ENCODE results near the gene MPV17. TPM values are rescaled to one million over a fixed set of nuclear protein-coding genes. Genes with fewer than 3 reads are reported as not detected.

MPV17 gene
- total RNA-seq, 4 donors from 2014 or later = 57.9 to 93.4 (median 66.4) TPM

- TF ChIP-seq EP300 (IDR thresholded peaks at IDR 0.05) = no peak
- TF ChIP-seq POLR2A (IDR thresholded peaks at IDR 0.05) = no peak
- TF ChIP-seq POLR2AphosphoS5 (IDR thresholded peaks at IDR 0.05) = no peak
- TF ChIP-seq CTCF (IDR thresholded peaks at IDR 0.05) = no peak
- H3K9me3 ChIP-seq = no peaks in the 10 kb centered on the region
- H3K4me1 ChIP-seq = peaks cover 0 to 42% (median 34%) of the 10 kb centered on the region in 3 donors
- no peak within 1 kb of the TSS for H3K27ac ChIP-seq
- peak within 1 kb of the TSS; percentile 7 to 55 for H3K4me3 ChIP-seq
- H3K36me3 ChIP-seq = no peaks in the 10 kb centered on the region
- WGBS, 2 donors (ENCODE audit: low coverage in 1 of 2) = no CpG with 5 or more reads among the region's 96 CpGs
- peak; percentile 38 for ATAC-seq
- H3K27me3 ChIP-seq = peaks cover 100% of the 10 kb centered on the region
Observed at GRCh38 chr2:27262379-27263286, 60.3 kb downstream of the MPV17 start, which contains the start of gene SLC30A3. Gene SLC30A3, minus strand, starts transcription at chr2:27263047. Its CDS starts 141 bp downstream, at chr2:27262906.

DNA sequence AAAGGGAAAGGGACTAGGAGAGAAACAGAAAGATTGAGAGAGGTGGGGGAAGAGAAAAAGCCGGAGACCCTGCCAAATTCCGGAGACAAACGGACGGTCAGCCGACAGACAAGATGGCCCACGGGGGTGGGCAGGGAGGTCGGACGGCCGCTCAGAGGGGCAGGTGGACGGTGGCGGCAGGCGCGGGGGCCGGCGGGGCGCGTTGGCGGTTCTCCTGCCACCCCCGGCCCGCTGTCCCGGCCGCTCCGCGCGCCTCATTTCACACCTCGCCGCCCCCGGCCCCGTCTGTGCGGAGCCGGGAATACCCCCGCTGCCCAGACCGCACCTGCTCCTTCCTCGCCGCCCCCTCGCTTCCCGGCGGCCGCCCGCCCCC lies 61.0 kb downstream of the MPV17 start:
- TF ChIP-seq CTCF (IDR thresholded peaks at IDR 0.05) = no peak
- TF ChIP-seq EP300 (IDR thresholded peaks at IDR 0.05) = no peak
- TF ChIP-seq POLR2A (IDR thresholded peaks at IDR 0.05) = no peak
- no peak for TF ChIP-seq POLR2AphosphoS5 (IDR thresholded peaks at IDR 0.05)
- Histone ChIP-seq H3K36me3 (no peaks in the 10 kb centered on the region), H3K4me3 (peak overlapping the region in 1 of 2 donors; percentile 55), H3K4me1 (peaks cover 0 to 42% (median 34%) of the 10 kb centered on the region in 3 donors), H3K27ac (no peak overlapping the region), H3K27me3 (peaks cover 100% of the 10 kb centered on the region), H3K9me3 (no peaks in the 10 kb centered on the region)
- no peak for ATAC-seq
- WGBS, 2 donors (ENCODE audit: low coverage in 1 of 2) = no CpG with 5 or more reads among the region's 40 CpGs

- no peak for ATAC-seq
- no peaks in the 10 kb centered on the region for H3K9me3 ChIP-seq
- H3K27ac ChIP-seq = no peak overlapping the region
- H3K4me1 ChIP-seq = peaks cover 0 to 42% (median 34%) of the 10 kb centered on the region in 3 donors
- peak overlapping the region in 1 of 2 donors; percentile 55 for H3K4me3 ChIP-seq
- WGBS, 2 donors (ENCODE audit: low coverage in 1 of 2) = 53 to 88% methylated on average over 2 to 5 of the region's 11 CpGs
- TF ChIP-seq POLR2AphosphoS5 (IDR thresholded peaks at IDR 0.05) (no peak), EP300 (IDR thresholded peaks at IDR 0.05) (no peak), POLR2A (IDR thresholded peaks at IDR 0.05) (no peak), CTCF (IDR thresholded peaks at IDR 0.05) (no peak)
- H3K27me3 ChIP-seq = peaks cover 100% of the 10 kb centered on the region
- no peaks in the 10 kb centered on the region for H3K36me3 ChIP-seq
Observed at GRCh38 chr2:27261241-27261925, 61.5 kb downstream of the MPV17 start.

Other genes with a start within 250 kb of the MPV17 start
- 100 to 1,000 TPM in 3 of 4 donors, 10 to 100 TPM in 1; 94.1 to 257 (median 174) TPM for gene EMILIN1, start 244.5 kb downstream of the MPV17 start, total RNA-seq
- 1 to 10 TPM; 1.2 to 6.1 (median 1.9) TPM for gene KHK, start 236.3 kb downstream of the MPV17 start, total RNA-seq
- gene CGREF1, start 204.0 kb downstream of the MPV17 start, total RNA-seq = 1 to 10 TPM in 1 of 4 donors, not detected in 3; 1.0 TPM
- 1 to 10 TPM in 1 of 4 donors, not detected in 3; 1.5 TPM for gene ABHD1, start 199.3 kb downstream of the MPV17 start, total RNA-seq
- 10 to 100 TPM; 47.0 to 83.9 (median 50.8) TPM for gene PREB, start 188.5 kb downstream of the MPV17 start, total RNA-seq
- gene PRR30, start 183.7 kb downstream of the MPV17 start, total RNA-seq = not detected
- under 1 TPM in 1 of 4 donors, not detected in 3; 0.13 TPM for gene TCF23, start 174.1 kb downstream of the MPV17 start, total RNA-seq
- gene ATRAID, start 111.1 kb downstream of the MPV17 start, total RNA-seq = 100 to 1,000 TPM; 124 to 147 (median 129) TPM
- gene SLC5A6, start 110.8 kb downstream of the MPV17 start, total RNA-seq = 10 to 100 TPM in 3 of 4 donors, 1 to 10 TPM in 1; 8.3 to 16.8 (median 13.5) TPM
- 10 to 100 TPM; 12.1 to 23.3 (median 16.3) TPM for gene CAD, start 105.7 kb downstream of the MPV17 start, total RNA-seq
- not detected for gene SLC30A3, start 60.0 kb downstream of the MPV17 start, total RNA-seq
- gene DNAJC5G, start 47.7 kb downstream of the MPV17 start, total RNA-seq = not detected
- under 1 TPM in 2 of 4 donors, not detected in 2; 0.15 to 0.31 TPM for gene TRIM54, start 40.7 kb downstream of the MPV17 start, total RNA-seq
- 1 to 10 TPM in 3 of 4 donors, under 1 TPM in 1; 0.67 to 5.0 (median 2.0) TPM for gene UCN, start 14.7 kb downstream of the MPV17 start, total RNA-seq
- gene GTF3C2, start 33.7 kb upstream of the MPV17 start, total RNA-seq = 10 to 100 TPM; 26.2 to 68.5 (median 32.0) TPM
- 10 to 100 TPM; 40.8 to 54.9 (median 48.8) TPM for gene EIF2B4, start 47.2 kb upstream of the MPV17 start, total RNA-seq
- gene SNX17, start 47.5 kb upstream of the MPV17 start, total RNA-seq = 100 to 1,000 TPM; 104 to 130 (median 118) TPM
- 10 to 100 TPM in 2 of 4 donors, 1 to 10 TPM in 2; 6.6 to 16.3 (median 11.0) TPM for gene ZNF513, start 57.6 kb upstream of the MPV17 start, total RNA-seq
- 10 to 100 TPM; 50.2 to 74.2 (median 58.8) TPM for gene PPM1G, start 86.5 kb upstream of the MPV17 start, total RNA-seq
- 10 to 100 TPM; 78.5 to 90.7 (median 89.1) TPM for gene NRBP1, start 105.5 kb upstream of the MPV17 start, total RNA-seq
- 1 to 10 TPM in 1 of 4 donors, under 1 TPM in 1, not detected in 2; 0.94 to 1.1 TPM for gene KRTCAP3, start 119.3 kb upstream of the MPV17 start, total RNA-seq
- gene IFT172, start 166.6 kb upstream of the MPV17 start, total RNA-seq = 10 to 100 TPM; 17.9 to 34.8 (median 30.3) TPM
- 10 to 100 TPM in 2 of 4 donors, 1 to 10 TPM in 2; 7.0 to 11.7 (median 9.9) TPM for gene FNDC4, start 172.1 kb upstream of the MPV17 start, total RNA-seq
- under 1 TPM in 1 of 4 donors, not detected in 3; 0.58 TPM for gene GCKR, start 173.7 kb upstream of the MPV17 start, total RNA-seq

Measured in gastroesophageal sphincter (tissue), 4 donors.